Subcutaneous adipose tissue (tissue), 4 donors: ENCODE data around the gene MYBBP1A. TPM values are rescaled to one million over a fixed set of nuclear protein-coding genes. Genes with fewer than 3 reads are reported as not detected.

Experiments
- total RNA-seq, 4 donors: library from RNA; depleted of rRNA; stranded (reverse); fragments of >200 nt; gene quantifications; one replicate each; pipeline ENCODE4 v1.1.0, GENCODE V29; 2016
- TF ChIP-seq, protein P1 (sequence below): fragments of 450-650 bp; IDR thresholded peaks from one replicate; pipeline ENCODE4 v1.5.1; 2016; ENCODE audit warnings: low read depth, mild to moderate bottlenecking, control low read depth, antibody characterized with exemption, moderate library complexity

The MYBBP1A gene
- total RNA-seq, 4 donors from 2014 or later = 16.5 to 34.7 (median 28.7) TPM

DNA sequence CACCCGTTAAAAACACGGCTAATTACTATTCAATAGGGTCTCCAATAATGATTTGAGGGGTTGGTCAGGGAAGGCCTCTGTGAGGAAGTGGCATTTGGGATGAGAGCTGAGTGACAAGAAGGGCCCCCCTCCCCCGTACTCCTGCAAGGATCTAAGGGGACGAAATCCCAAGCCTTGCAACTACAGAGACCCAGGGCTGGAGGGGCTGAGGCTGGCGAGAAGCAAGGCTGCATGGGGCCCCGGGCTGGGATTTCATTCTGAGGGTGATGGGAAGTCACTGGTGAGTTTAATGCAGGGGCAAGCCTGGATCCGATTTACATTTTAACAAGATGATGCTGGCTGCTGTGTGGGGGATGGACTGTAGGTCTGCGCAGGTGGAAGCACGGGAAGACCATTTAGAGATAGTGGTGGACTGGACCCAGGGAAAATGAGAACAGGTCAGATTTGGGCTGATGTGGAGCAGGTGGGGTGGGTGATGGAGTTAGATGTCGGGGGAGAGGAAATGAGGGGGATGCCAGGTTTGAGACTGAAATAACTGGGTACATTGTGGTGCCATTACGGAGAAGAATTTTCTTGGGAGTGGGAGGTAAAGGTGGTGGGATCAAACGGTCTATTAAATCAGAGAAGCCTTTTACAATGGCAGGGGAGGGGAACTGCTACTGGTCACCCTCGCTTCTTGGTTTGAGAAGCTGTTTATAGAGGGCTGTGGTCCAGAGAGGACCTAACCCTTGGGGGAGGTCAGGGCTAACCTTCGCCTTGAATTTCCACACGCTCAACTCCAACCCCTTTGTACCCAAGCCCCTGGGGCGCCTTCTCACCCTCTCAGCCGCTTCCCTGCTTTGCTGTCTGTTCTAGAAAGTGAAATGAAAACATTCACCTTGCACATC, 932 bp upstream of the MYBBP1A start:
- TF ChIP-seq, protein P1, sequence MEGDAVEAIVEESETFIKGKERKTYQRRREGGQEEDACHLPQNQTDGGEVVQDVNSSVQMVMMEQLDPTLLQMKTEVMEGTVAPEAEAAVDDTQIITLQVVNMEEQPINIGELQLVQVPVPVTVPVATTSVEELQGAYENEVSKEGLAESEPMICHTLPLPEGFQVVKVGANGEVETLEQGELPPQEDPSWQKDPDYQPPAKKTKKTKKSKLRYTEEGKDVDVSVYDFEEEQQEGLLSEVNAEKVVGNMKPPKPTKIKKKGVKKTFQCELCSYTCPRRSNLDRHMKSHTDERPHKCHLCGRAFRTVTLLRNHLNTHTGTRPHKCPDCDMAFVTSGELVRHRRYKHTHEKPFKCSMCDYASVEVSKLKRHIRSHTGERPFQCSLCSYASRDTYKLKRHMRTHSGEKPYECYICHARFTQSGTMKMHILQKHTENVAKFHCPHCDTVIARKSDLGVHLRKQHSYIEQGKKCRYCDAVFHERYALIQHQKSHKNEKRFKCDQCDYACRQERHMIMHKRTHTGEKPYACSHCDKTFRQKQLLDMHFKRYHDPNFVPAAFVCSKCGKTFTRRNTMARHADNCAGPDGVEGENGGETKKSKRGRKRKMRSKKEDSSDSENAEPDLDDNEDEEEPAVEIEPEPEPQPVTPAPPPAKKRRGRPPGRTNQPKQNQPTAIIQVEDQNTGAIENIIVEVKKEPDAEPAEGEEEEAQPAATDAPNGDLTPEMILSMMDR = no peak

DNA sequence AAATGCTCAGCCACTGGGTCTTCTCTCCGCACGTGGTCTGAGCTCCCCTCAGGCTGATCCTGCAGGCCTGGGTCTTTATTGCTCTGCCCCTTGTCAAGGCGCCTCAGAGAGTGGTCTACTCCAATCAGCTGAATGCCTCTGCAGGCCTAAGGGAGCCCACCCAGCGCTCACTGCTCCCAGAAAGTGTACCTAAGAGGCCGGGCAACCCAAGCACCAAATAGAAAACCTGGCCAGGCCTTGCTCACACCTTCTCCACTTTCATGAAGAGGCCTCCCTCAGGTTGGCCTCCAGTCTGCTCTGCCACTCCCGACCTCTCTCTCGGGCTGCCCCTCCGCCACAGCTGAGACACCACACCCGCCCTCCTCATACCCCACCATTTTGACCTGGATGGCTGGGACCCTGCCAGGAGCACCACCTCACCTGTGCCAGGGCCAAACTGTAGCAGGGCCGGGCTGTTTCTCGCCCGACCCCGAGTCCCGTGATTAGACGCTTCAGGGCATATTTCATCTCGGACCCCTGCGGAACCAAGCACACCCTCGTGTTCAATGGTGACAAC, 665 bp downstream of the MYBBP1A start:
- TF ChIP-seq, protein P1 = no peak

DNA sequence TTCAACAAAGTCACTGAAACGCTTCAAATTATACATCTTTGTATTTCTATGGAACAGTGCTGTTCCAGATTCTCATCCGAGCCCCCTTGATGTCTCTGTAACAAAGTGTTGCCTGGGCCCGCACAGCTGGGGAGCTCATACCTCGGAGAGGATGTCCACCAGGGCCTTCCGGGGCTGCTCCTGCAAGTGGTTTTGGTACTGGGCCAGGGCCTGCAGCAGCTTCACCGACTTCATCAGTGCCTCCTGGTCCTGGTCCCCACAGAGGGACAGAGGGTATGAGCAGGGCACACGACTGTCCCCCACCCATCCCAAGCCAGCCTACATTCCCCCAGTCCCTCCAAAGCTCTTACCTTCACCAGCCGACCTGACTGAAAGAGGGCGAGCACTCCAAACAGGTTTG, 1.5 kb downstream of the MYBBP1A start:
- TF ChIP-seq, protein P1 = no peak

DNA sequence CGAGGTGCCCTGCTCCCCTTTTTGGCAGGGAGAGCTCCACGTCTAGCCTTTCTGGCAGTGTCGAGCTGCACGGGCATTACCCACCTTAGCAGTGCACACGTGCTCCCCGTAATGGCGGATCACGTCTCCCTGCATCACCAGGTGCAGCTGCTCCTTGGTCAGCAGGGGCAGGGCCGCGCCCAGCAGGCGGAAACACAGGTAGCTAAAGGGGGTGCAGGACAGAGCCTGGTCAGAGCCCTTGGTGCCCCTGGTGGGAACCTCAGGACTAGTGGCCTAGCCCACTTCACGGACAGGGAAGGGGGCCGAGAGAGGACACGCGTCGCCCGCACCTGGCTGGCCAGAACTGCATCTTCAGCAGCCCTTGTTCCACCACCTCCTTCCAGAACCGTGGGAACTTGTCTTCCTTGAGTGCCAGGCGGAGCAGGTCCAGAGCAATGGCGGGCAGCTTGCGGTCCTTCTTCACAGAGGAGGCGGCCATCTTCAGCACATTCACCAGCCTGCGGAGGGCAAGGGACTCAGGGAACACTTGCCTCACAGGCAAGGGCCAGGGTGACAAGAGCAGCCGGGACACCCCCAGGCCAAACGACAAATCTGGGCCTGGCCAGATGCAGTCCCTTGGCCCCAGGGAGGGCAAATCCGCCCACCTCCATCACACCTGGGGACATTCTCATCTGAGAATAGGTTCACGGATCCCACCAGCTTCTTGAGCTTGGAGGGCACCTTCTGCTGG, 3.2 kb downstream of the MYBBP1A start:
- TF ChIP-seq, protein P1 = no peak

DNA sequence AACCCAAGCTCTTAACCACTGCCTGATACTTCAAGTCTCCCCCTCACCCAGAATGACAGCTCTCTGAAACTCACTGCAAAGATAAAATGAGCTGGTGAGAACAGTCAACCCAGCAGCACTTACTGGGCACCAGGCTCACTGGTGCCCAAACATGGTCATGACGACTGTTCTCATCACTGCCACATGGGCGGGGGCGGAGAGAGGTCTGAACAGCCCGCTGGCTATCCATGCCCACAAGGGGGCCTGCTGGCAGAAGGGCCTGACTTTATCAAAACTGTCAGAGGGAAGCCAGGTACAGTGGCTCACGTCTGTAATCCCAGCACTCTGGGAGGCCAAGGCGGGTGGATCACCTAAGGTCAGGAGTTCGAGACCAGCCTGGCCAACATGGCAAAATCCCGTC, 4.0 kb downstream of the MYBBP1A start:
- TF ChIP-seq, protein P1 = no peak

DNA sequence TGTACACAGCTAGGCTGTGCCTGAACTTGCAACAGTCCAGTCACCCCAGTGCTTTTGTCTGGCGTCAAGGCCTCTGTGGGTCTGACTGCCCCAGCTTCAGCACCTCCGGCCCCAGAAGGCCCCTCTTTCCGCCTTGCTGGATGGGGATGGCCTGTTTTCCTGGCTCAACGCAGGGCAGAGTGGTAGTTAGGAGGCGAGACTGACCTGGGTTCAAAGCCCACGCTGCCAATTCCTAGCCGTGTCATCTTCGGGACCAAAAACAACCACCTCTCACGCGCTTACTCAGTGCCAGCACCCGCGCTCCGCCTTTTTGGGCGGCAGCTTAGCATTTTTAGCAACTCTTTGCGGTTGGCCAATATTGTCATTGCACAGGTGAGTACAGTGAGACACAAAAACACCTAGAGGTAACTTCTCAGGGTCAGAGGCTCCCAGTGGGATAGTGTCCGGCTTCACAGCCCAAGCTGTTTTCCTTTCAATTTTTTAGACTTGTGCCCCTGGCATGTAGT, 4.6 kb downstream of the MYBBP1A start:
- TF ChIP-seq, protein P1 = no peak
